SU-DHL-6 (cell line): ENCODE data around the gene SIRPA.

ENCODE experiments used
- CTCF ChIP-seq: fragments of 200-600 bp; sonication (generic); IDR thresholded peaks from one replicate; pipeline ENCODE4 v1.5.1; 2017; ENCODE audit warnings: antibody characterized with exemption, mild to moderate bottlenecking, low read length, moderate library complexity; ENCODE audit not compliant: insufficient read depth, poor library complexity, severe bottlenecking
- EZH2phosphoT487 ChIP-seq: fragments of 200-600 bp; sonication (generic), shearing (Covaris generic); conservative IDR thresholded peaks from 2 replicates; pipeline ENCODE4 v1.6.1; 2018; ENCODE audit warnings: mild to moderate bottlenecking, antibody characterized with exemption, low read length, moderate library complexity, mixed read lengths

- no peak for TF ChIP-seq CTCF
- no peak for TF ChIP-seq EZH2phosphoT487
These were observed 48.9 kb upstream of the SIRPA start for GRCh38 chr20:1846341-1846740.
